ENCODE results near the gene DNAJC2. TPM values are rescaled to one million over a fixed set of nuclear protein-coding genes. Genes with fewer than 3 reads are reported as not detected.
A peak's percentile ranks its signal among the peaks of the same experiment; 100 is the strongest.

DNAJC2 gene
- total RNA-seq, 1 experiment from 2014 or later = 33.8 TPM

DNA sequence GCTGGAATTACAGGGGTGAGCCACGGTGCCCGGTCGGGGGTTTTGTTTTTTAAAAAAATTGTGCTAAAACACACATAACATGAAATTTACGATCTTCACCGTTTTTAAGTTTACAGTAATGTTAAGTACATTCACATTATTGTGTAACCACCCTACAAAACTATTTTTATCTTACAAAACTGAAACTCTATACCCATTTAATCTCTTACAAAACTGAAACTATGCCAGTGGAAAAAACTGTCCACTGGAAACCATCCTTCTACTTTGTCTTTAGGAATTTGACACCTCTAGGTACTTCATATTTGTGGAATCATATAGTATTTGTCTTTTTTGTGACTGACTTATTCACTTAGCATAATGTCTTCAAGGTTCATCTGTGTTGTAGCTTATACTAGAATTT lies 1.8 kb upstream of the DNAJC2 start:
- no peaks in the 10 kb centered on the region for H3K9me3 Mint-ChIP-seq (ENCODE audit: low read depth, unreplicated experiment)
- H3K4me3 Mint-ChIP-seq (ENCODE audit: low read depth, unreplicated experiment) = no peak overlapping the region
- intact Hi-C loops (cut with micrococcal nuclease; ENCODE audit: unreplicated experiment) = no loop called here
- H3K4me1 Mint-ChIP-seq (ENCODE audit: low read depth, unreplicated experiment) = peaks cover 29% of the 10 kb centered on the region
- CTCF ChIA-PET = no interaction called here
- H3K27ac Mint-ChIP-seq (ENCODE audit: unreplicated experiment) = no peak overlapping the region
- no peaks in the 10 kb centered on the region for H3K27me3 Mint-ChIP-seq (ENCODE audit: unreplicated experiment)
- no peak for DNase-seq
- TF ChIP-seq, protein P1, sequence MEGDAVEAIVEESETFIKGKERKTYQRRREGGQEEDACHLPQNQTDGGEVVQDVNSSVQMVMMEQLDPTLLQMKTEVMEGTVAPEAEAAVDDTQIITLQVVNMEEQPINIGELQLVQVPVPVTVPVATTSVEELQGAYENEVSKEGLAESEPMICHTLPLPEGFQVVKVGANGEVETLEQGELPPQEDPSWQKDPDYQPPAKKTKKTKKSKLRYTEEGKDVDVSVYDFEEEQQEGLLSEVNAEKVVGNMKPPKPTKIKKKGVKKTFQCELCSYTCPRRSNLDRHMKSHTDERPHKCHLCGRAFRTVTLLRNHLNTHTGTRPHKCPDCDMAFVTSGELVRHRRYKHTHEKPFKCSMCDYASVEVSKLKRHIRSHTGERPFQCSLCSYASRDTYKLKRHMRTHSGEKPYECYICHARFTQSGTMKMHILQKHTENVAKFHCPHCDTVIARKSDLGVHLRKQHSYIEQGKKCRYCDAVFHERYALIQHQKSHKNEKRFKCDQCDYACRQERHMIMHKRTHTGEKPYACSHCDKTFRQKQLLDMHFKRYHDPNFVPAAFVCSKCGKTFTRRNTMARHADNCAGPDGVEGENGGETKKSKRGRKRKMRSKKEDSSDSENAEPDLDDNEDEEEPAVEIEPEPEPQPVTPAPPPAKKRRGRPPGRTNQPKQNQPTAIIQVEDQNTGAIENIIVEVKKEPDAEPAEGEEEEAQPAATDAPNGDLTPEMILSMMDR (IDR thresholded peaks at IDR 0.05; ENCODE audit: unreplicated experiment) = no peak
- no TSS peak for BruUV-seq (replicated peaks)
- H3K36me3 Mint-ChIP-seq (ENCODE audit: insufficient read depth, unreplicated experiment) = peaks cover 35% of the 10 kb centered on the region

DNA sequence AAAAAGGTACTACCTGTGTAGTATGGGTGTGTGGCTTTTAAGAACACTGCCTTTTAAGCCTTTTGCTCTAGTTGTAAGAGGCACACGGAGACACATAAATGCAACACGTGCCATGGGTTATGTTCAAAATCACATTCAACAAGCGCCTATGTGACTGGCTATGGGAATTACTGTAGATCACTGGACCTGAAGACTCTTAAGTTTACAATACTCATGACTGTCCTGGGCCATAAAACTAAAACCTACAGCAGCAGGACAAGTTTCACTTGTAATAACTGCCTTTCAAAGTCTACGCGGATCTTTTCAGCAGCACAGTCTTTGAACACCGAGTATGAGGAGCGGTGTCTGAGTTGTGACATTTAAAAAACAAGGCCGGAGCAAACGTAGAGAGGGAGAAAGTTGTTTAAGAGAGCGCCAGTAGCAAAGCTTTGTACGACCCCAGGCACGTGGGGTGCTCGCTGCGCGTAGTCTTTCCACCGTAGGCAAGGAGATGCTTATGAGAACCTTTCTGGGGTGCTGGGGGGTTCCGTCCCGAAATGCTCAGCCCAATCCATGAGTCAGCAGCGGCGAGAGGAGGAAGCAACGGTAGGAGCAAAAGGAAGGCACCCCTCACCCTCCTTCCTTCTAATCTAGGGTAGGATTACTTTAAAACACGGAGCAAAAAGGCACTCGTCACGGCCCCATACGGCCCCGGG lies 662 bp downstream of the DNAJC2 start:
- peak; percentile 4 for DNase-seq
- CTCF ChIA-PET = no interaction called here
- TF ChIP-seq, protein P1 (IDR thresholded peaks at IDR 0.05; ENCODE audit: unreplicated experiment) = no peak
- H3K4me3 Mint-ChIP-seq (ENCODE audit: low read depth, unreplicated experiment) = peak overlapping the region; percentile 97
- peaks cover 38% of the 10 kb centered on the region for H3K36me3 Mint-ChIP-seq (ENCODE audit: insufficient read depth, unreplicated experiment)
- H3K4me1 Mint-ChIP-seq (ENCODE audit: low read depth, unreplicated experiment) = peaks cover 12% of the 10 kb centered on the region
- peak overlapping the region; percentile 98 for H3K27ac Mint-ChIP-seq (ENCODE audit: unreplicated experiment)
- intact Hi-C loops (cut with micrococcal nuclease; ENCODE audit: unreplicated experiment) = no loop called here
- H3K9me3 Mint-ChIP-seq (ENCODE audit: low read depth, unreplicated experiment) = no peaks in the 10 kb centered on the region
- H3K27me3 Mint-ChIP-seq (ENCODE audit: unreplicated experiment) = no peaks in the 10 kb centered on the region
- BruUV-seq (replicated peaks) = TSS peak; percentile 53

DNA sequence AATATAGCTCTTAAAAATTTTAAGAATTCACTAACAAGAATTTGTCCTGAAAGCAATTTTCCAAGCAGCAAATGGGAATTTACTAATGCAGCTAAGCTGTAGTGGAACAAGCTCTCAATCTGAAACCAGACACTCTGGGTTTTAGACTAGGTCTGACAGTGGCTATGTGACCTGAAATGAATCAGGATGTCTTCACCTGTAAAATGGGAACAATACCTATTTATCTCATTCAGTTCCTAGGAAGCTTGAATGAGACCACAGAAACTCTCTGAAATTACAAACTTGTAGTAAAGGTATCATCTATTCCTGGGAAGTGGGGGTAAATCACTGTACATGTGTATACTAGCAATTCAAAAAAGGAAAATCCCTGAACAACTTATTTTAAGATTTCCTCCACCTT lies 1.2 kb downstream of the DNAJC2 start:
- H3K4me1 Mint-ChIP-seq (ENCODE audit: low read depth, unreplicated experiment) = peaks cover 9% of the 10 kb centered on the region
- no peaks in the 10 kb centered on the region for H3K27me3 Mint-ChIP-seq (ENCODE audit: unreplicated experiment)
- peak overlapping the region; percentile 97 for H3K4me3 Mint-ChIP-seq (ENCODE audit: low read depth, unreplicated experiment)
- TF ChIP-seq, protein P1 (IDR thresholded peaks at IDR 0.05; ENCODE audit: unreplicated experiment) = no peak
- peaks cover 33% of the 10 kb centered on the region for H3K36me3 Mint-ChIP-seq (ENCODE audit: insufficient read depth, unreplicated experiment)
- no peak overlapping the region for H3K27ac Mint-ChIP-seq (ENCODE audit: unreplicated experiment)
- no peaks in the 10 kb centered on the region for H3K9me3 Mint-ChIP-seq (ENCODE audit: low read depth, unreplicated experiment)
- no TSS peak for BruUV-seq (replicated peaks)
- no peak for DNase-seq
- CTCF ChIA-PET = no interaction called here
- intact Hi-C loops (cut with micrococcal nuclease; ENCODE audit: unreplicated experiment) = no loop called here

DNA sequence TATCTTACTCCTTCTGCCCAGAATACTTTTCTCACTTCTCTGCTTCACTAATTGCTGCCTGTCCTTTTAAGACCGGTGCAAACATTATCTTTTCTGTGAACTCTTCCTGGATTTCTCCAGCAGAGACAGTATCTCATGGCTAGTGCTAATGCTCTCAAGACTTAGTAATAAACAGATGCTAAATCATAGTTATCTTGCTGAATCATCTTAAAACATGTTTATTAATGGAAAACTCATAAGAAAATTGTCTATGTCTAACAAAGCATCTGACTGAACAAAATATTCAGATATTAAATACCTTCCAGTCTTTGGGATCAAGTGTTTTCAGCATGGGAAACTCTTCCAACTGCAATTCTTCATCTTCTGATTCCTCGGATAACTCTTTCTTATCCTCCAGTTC lies 3.1 kb downstream of the DNAJC2 start:
- Mint-ChIP-seq H3K4me3 (ENCODE audit: low read depth, unreplicated experiment) (no peak overlapping the region), H3K9me3 (ENCODE audit: low read depth, unreplicated experiment) (no peaks in the 10 kb centered on the region)

More for the DNA sequence above, 3.1 kb downstream of the DNAJC2 start:
- intact Hi-C loops (cut with micrococcal nuclease; ENCODE audit: unreplicated experiment) = no loop called here
- H3K36me3 Mint-ChIP-seq (ENCODE audit: insufficient read depth, unreplicated experiment) = peaks cover 34% of the 10 kb centered on the region
- DNase-seq = no peak
- TF ChIP-seq, protein P1 (IDR thresholded peaks at IDR 0.05; ENCODE audit: unreplicated experiment) = no peak
- BruUV-seq (replicated peaks) = no TSS peak
- peaks cover 9% of the 10 kb centered on the region for H3K4me1 Mint-ChIP-seq (ENCODE audit: low read depth, unreplicated experiment)
- H3K27ac Mint-ChIP-seq (ENCODE audit: unreplicated experiment) = peak overlapping the region; percentile 30
- CTCF ChIA-PET = interaction anchor here (0.7 kb wide), 1 partner anchor 31 kb away, joined by 3 read pairs; no protein-coding TSS in a partner anchor
- H3K27me3 Mint-ChIP-seq (ENCODE audit: unreplicated experiment) = no peaks in the 10 kb centered on the region
